Measurements from ENCODE around the gene SAG.

- TF ChIP-seq CTCF (IDR thresholded peaks at IDR 0.05; ENCODE audit: low read depth, low read length) (no peak), EZH2phosphoT487 (IDR thresholded peaks at IDR 0.05; ENCODE audit: low read depth) (no peak)
Measured at GRCh38 chr2:233319256-233319655, 11.6 kb downstream of the SAG start.
